HCT116 (cell line): ENCODE results near the gene ZNF783. TPM values are rescaled to one million over a fixed set of nuclear protein-coding genes. Genes with fewer than 3 reads are reported as not detected.

Experiments used
- ATAC-seq: fragments of 200-7000 bp; cut with Tn5 transposase; 2 replicates; pipeline ENCODE4 v1.9.1; 2020; ENCODE audit warnings: mild to moderate bottlenecking, moderate library complexity
- BruUV-seq: library from RNA; stranded (reverse); fragments of 400-500 nt; replicated peaks from 2 replicates; lab custom pipeline; 2021; lab: Mats Ljungman, UMichigan
- CTCF ChIA-PET: fragments of 300-600 bp; sonication (Branson Sonifier 250); formaldehyde crosslinking; loops from one replicate; lab custom pipeline; 2021; ENCODE audit warnings: antibody characterized with exemption; lab: Charles Lee
- POLR2A ChIA-PET: fragments of 300-600, 350-600 bp; sonication (Branson Sonifier 250); formaldehyde crosslinking; loops from one replicate; lab custom pipeline; 2021; ENCODE audit warnings: antibody characterized with exemption; lab: Charles Lee
- RAD21 ChIA-PET, 2 experiments: fragments of 300-600 bp; sonication (Branson Sonifier 250); formaldehyde crosslinking; loops; one replicate each; lab custom pipeline; 2023; ENCODE audit warnings: low total read pairs in 2 of 2; ENCODE audit not compliant: uncharacterized antibody in 2 of 2, unreplicated experiment in 2 of 2, low non-redundant PET in 1 of 2; lab: Charles Lee
- DNase-seq: peaks from one replicate; pipeline ENCODE4 v3.0.0-alpha.2; 2010; ENCODE audit warnings: low read depth, low spot score
- H2AFZ ChIP-seq: fragments of 200-600 bp; shearing (Covaris generic), sonication (generic); 2 replicates; pipeline ENCODE4 v1.6.1; 2017; ENCODE audit warnings: low read depth, mixed run types, mixed read lengths, antibody characterized with exemption, low read length; ENCODE audit not compliant: poor library complexity, severe bottlenecking
- H3K27ac ChIP-seq: 2 replicates; pipeline ENCODE4 v1.5.1; 2012; ENCODE audit warnings: low read depth, low read length
- H3K27me3 ChIP-seq: fragments of 200-600 bp; sonication (generic); 2 replicates; pipeline ENCODE4 v1.6.1; 2016; ENCODE audit warnings: mixed run types, low read length, mixed read lengths; ENCODE audit not compliant: insufficient read depth
- H3K36me3 ChIP-seq, 2 experiments: fragments of 200-500 bp in 1 of 2; fragments of 200-600 bp in 1 of 2; sonication (Bioruptor generic) in 1 of 2; sonication (generic) in 1 of 2; 2 replicates each; pipeline versions ENCODE4 v1.5.1 to v1.6.1; 2014 to 2016; ENCODE audit warnings: low read length in 2 of 2, inconsistent platforms in 1 of 2, mixed read lengths in 1 of 2, mixed run types in 1 of 2; ENCODE audit not compliant: insufficient read depth in 2 of 2, control insufficient read depth in 1 of 2
- H3K4me1 ChIP-seq, 2 experiments: fragments of 200-600 bp in 1 of 2; sonication (generic) in 1 of 2; 2 replicates each; pipeline versions ENCODE4 v1.5.1 to v1.6.1; 2012 to 2017; ENCODE audit warnings: low read length in 2 of 2, inconsistent platforms in 1 of 2, mild to moderate bottlenecking in 1 of 2, mixed read lengths in 1 of 2, mixed run types in 1 of 2, moderate library complexity in 1 of 2; ENCODE audit not compliant: insufficient read depth in 2 of 2, control insufficient read depth in 1 of 2
- H3K4me2 ChIP-seq: fragments of 200-600 bp; sonication (generic); 2 replicates; pipeline ENCODE4 v1.6.1; 2017; ENCODE audit warnings: mixed run types, low read length, mixed read lengths
- H3K4me3 ChIP-seq, 2 experiments: fragments of 200-600 bp in 1 of 2; sonication (generic) in 1 of 2; replicated peaks in 1 of 2; 2 replicates each; pipeline ENCODE4 v1.5.1; 2011 to 2016; ENCODE audit warnings: low read length in 2 of 2, control low read depth in 1 of 2, low read depth in 1 of 2, mild to moderate bottlenecking in 1 of 2, mixed read lengths in 1 of 2, mixed run types in 1 of 2
- H3K79me2 ChIP-seq: fragments of 200-600 bp; sonication (generic); 2 replicates; pipeline ENCODE4 v1.6.1; 2017; ENCODE audit warnings: mild to moderate bottlenecking, mixed run types, low read length, moderate library complexity, mixed read lengths; ENCODE audit not compliant: insufficient read depth
- H3K9ac ChIP-seq: fragments of 200-600 bp; sonication (generic); 2 replicates; pipeline ENCODE4 v1.6.1; 2016; ENCODE audit warnings: low read length, mixed read lengths
- H3K9me2 ChIP-seq: fragments of 200-600 bp; sonication (generic), shearing (Covaris generic); 2 replicates; pipeline ENCODE4 v1.6.1; 2017; ENCODE audit warnings: mixed run types, mild to moderate bottlenecking, moderate library complexity; ENCODE audit not compliant: insufficient read depth
- H3K9me3 ChIP-seq, 2 experiments: fragments of 200-500 bp in 1 of 2; fragments of 200-600 bp in 1 of 2; sonication (Bioruptor generic) in 1 of 2; sonication (generic) in 1 of 2; 2 replicates each; pipeline ENCODE4 v1.6.1; 2014 to 2017; ENCODE audit warnings: low read length in 2 of 2, mixed read lengths in 2 of 2, inconsistent platforms in 1 of 2, low read depth in 1 of 2, mild to moderate bottlenecking in 1 of 2, mixed run types in 1 of 2, moderate library complexity in 1 of 2; ENCODE audit not compliant: control insufficient read depth in 1 of 2, insufficient read depth in 1 of 2
- H4K20me1 ChIP-seq: fragments of 200-600 bp; sonication (generic), shearing (Covaris generic); 2 replicates; pipeline ENCODE4 v1.6.1; 2017; ENCODE audit warnings: mixed run types, mild to moderate bottlenecking, moderate library complexity; ENCODE audit not compliant: insufficient read depth
- CBX3 ChIP-seq: IDR thresholded peaks from 2 replicates; pipeline ENCODE4 v1.6.1; 2012; ENCODE audit warnings: low read depth
- CEBPB ChIP-seq: IDR thresholded peaks from 2 replicates; pipeline ENCODE4 v1.6.1; 2012; ENCODE audit warnings: low read depth
- ELF1 ChIP-seq: IDR thresholded peaks from 2 replicates; pipeline ENCODE4 v1.6.1; 2012; ENCODE audit warnings: low read depth, borderline replicate concordance
- EZH2 ChIP-seq: fragments of 200-600 bp; sonication (generic); IDR thresholded peaks from 2 replicates; pipeline ENCODE4 v1.6.1; 2017; ENCODE audit warnings: antibody characterized with exemption, mixed run types
- EZH2phosphoT487 ChIP-seq: fragments of 200-600 bp; IDR thresholded peaks from 2 replicates; pipeline ENCODE4 v1.6.1; 2018; ENCODE audit warnings: antibody characterized with exemption, borderline replicate concordance
- FOSL1 ChIP-seq: IDR thresholded peaks from 2 replicates; pipeline ENCODE4 v1.6.1; 2012; ENCODE audit warnings: low read depth
- JUND ChIP-seq: IDR thresholded peaks from 2 replicates; pipeline ENCODE4 v1.6.1; 2012
- POLR2AphosphoS5 ChIP-seq: IDR thresholded peaks from 2 replicates; pipeline ENCODE4 v1.6.1; 2011; ENCODE audit warnings: mild to moderate bottlenecking, low read depth, low read length, moderate library complexity
- RAD21 ChIP-seq: IDR thresholded peaks from 2 replicates; pipeline ENCODE4 v1.6.1; 2012; ENCODE audit warnings: low read depth, mild to moderate bottlenecking
- REST ChIP-seq: IDR thresholded peaks from 2 replicates; pipeline ENCODE4 v1.6.1; 2012; ENCODE audit warnings: low read depth
- SIN3A ChIP-seq: IDR thresholded peaks from 2 replicates; pipeline ENCODE4 v1.6.1; 2012; ENCODE audit warnings: low read depth
- SP1 ChIP-seq: IDR thresholded peaks from 2 replicates; pipeline ENCODE4 v1.6.1; 2012; ENCODE audit warnings: low read depth
- SRF ChIP-seq: IDR thresholded peaks from 2 replicates; pipeline ENCODE4 v1.6.1; 2012; ENCODE audit warnings: low read depth
- TCF7L2 ChIP-seq: IDR thresholded peaks from 2 replicates; pipeline ENCODE4 v1.7.0; 2011; ENCODE audit warnings: borderline replicate concordance, inconsistent platforms; ENCODE audit not compliant: insufficient read depth, insufficient read length; ENCODE audit errors: extremely low read depth
- YY1 ChIP-seq: IDR thresholded peaks from 2 replicates; pipeline ENCODE4 v1.6.1; 2011; ENCODE audit warnings: low read length, low read depth, moderate library complexity, mild to moderate bottlenecking; ENCODE audit not compliant: insufficient replicate concordance; ENCODE audit errors: extremely low read depth
- ZBTB33 ChIP-seq: IDR thresholded peaks from 2 replicates; pipeline ENCODE4 v1.6.1; 2011; ENCODE audit warnings: mild to moderate bottlenecking, low read length, moderate library complexity; ENCODE audit not compliant: insufficient replicate concordance; ENCODE audit errors: extremely low read depth
- ZFX ChIP-seq: fragments of 450-650 bp; IDR thresholded peaks from 2 replicates; pipeline ENCODE4 v1.6.1; 2017
- ZNF274 ChIP-seq: fragments of 200-500 bp; sonication (Bioruptor generic); IDR thresholded peaks from 2 replicates; pipeline ENCODE4 v1.6.1; 2014; ENCODE audit warnings: mild to moderate bottlenecking, low read depth, low read length, inconsistent platforms
- intact Hi-C: fragments of 100-400 bp; cut with micrococcal nuclease; formaldehyde crosslinking; loops from 2 replicates; pipeline ENCODE4 v1.10.0; 2022
- total RNA-seq: library from RNA; stranded (reverse); gene quantifications from one replicate; pipeline ENCODE4 v1.2.1, GENCODE V29; 2021; ENCODE audit not compliant: unreplicated experiment

The ZNF783 gene
- total RNA-seq, 1 experiment from 2014 or later, result 12.5 TPM

GRCh38 chr7:149320313-149321124 lies 58.5 kb downstream of the ZNF783 start:
- ChIA-PET CTCF (no interaction called here), RAD21 (no interaction called here), POLR2A (no interaction called here)
- ATAC-seq (no peak), DNase-seq (no peak)
- Histone ChIP-seq H3K79me2 (no peaks in the 10 kb centered on the region), H3K36me3 (no peaks in the 10 kb centered on the region), H2AFZ (no peak overlapping the region), H3K4me3 (no peak overlapping the region), H3K9me2 (no peaks in the 10 kb centered on the region), H3K27me3 (no peaks in the 10 kb centered on the region), H3K4me2 (no peak overlapping the region), H4K20me1 (no peaks in the 10 kb centered on the region), H3K4me1 (no peaks in the 10 kb centered on the region), H3K9me3 (no peaks in the 10 kb centered on the region), H3K27ac (no peak overlapping the region), H3K9ac (no peak overlapping the region)
- TF ChIP-seq EZH2phosphoT487 (no peak), CBX3 (no peak), ZNF274 (no peak), ZBTB33 (no peak), CEBPB (no peak), REST (no peak), YY1 (no peak), ZFX (no peak), SRF (no peak), POLR2AphosphoS5 (no peak), SIN3A (no peak), EZH2 (no peak), RAD21 (no peak), JUND (no peak), TCF7L2 (no peak), ELF1 (no peak), SP1 (no peak), FOSL1 (no peak)
- intact Hi-C loops, result no loop called here
- no TSS peak for BruUV-seq
